SKM-1 (cell line): ENCODE measurements around the gene PRMT1.

Experiments used
- DNase-seq: peaks from one replicate; lab custom pipeline; 2025; ENCODE audit not compliant: unreplicated experiment; lab: John Stamatoyannopoulos, UW

PRMT1 gene

DNA sequence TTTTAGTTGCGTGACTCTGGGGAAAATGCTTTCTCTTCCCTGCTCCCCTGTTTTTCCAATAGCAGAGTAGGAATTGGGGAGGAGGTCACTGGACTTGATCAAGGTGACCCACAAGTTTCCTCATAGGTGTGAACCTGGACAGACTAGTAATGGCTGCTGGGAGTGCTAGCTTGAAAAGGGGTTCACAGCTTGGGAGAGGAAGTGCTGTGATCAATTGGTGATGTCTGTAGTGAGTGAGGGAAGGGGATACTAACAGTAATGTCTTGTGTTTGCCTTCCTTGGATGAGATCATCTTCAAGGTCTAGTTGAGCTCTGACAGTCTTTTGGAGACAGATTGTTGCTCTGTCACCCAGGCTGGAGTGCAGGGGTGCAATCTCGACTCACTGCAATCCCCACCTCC is 9.6 kb upstream of the PRMT1 start:
- DNase-seq = no peak

GRCh38 chr19:49669516-49669915 is 7.6 kb upstream of the PRMT1 start:
- no peak for DNase-seq

- peak; percentile 15 for DNase-seq
These were observed 4.7 kb upstream of the PRMT1 start for GRCh38 chr19:49672131-49672919.

GRCh38 chr19:49676136-49676783 is 811 bp upstream of the PRMT1 start:
- no peak for DNase-seq

GRCh38 chr19:49676784-49677230 is 264 bp upstream of the PRMT1 start:
- DNase-seq = peak; percentile 87

- no peak for DNase-seq
These were observed 1.0 kb downstream of the PRMT1 start for GRCh38 chr19:49677901-49678674.

- no peak for DNase-seq
These were observed 2.1 kb downstream of the PRMT1 start for GRCh38 chr19:49678985-49679770.

- DNase-seq = no peak
These were observed 2.8 kb downstream of the PRMT1 start for GRCh38 chr19:49679771-49680413.

GRCh38 chr19:49680421-49681351 is 3.6 kb downstream of the PRMT1 start:
- no peak for DNase-seq

GRCh38 chr19:49681830-49682229 is 4.8 kb downstream of the PRMT1 start:
- DNase-seq = no peak

DNA sequence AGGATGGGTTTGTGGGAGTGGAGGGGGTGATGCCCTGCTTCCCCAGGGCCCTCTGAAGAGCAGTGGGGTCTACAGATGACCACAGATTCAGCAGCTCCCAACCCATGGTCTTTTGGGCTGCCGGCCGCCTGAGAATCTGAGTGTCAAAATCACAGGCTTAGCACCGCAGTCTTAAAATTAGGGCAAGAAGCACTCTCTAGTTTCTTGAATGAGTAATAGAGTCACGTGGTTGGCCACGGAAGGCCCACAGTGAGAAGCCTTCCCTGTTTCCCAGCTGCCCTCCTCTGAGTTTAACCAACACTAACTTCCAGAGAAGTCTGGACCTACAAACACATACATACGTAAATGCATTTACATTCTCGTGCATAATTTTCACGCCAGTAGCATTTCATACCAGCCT is 5.2 kb downstream of the PRMT1 start:
- DNase-seq = no peak

GRCh38 chr19:49683814-49684250 is 6.8 kb downstream of the PRMT1 start:
- no peak for DNase-seq

GRCh38 chr19:49684251-49684982 is 7.3 kb downstream of the PRMT1 start:
- DNase-seq = no peak

- DNase-seq = no peak
These were observed 8.0 kb downstream of the PRMT1 start for GRCh38 chr19:49684983-49685553.

DNA sequence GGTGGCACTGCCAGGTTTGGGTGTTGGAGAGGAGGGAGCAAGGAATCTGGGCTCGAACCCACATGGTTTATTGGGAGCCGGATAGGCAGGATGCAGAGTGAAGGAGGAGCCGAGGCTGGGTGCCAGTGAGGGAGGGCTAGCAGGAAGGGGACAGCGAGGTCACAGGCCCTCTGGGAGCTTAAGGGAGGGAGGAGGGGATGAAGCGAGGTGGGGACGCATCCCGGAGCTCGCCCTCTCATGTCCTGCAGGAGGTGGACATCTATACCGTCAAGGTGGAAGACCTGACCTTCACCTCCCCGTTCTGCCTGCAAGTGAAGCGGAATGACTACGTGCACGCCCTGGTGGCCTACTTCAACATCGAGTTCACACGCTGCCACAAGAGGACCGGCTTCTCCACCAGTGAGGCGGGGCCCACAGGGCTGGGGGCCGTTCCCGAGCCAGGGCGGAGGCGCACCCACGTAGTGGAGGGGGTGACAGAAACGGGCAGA is 8.8 kb downstream of the PRMT1 start:
- no peak for DNase-seq

- no peak for DNase-seq
These were observed 9.5 kb downstream of the PRMT1 start for GRCh38 chr19:49686503-49687088.

- no peak for DNase-seq
These were observed 10.1 kb downstream of the PRMT1 start for GRCh38 chr19:49687150-49687549.
